HL-60/S4 treated with phorbol 12-myristate 13-acetate at 8.2 ng/mL for 4 days and 3 days (cell line): ENCODE measurements around the gene ZFC3H1.
"Not testable (repeated sequence)": the region's sequence is repeated elsewhere in the genome, so short reads cannot be mapped to it uniquely, and the experiment has no call there.

Source experiments
- in situ Hi-C: fragments of 300-500 bp; cut with MboI; formaldehyde crosslinking; loops from 2 replicates; pipeline ENCODE4 v1.15.0; 2022; ENCODE audit warnings: low sequenced_read_pairs

ZFC3H1 gene

GRCh38 chr12:71581206-71581605, 82.4 kb downstream of the ZFC3H1 start:
- in situ Hi-C loops = no loop called here

- in situ Hi-C loops = no loop called here
Observed at GRCh38 chr12:71578694-71579258, 84.9 kb downstream of the ZFC3H1 start.

- in situ Hi-C loops = no loop called here
Observed at GRCh38 chr12:71576496-71576895, 87.2 kb downstream of the ZFC3H1 start.

- in situ Hi-C loops = not testable (repeated sequence)
Observed at GRCh38 chr12:71569885-71570284, 93.8 kb downstream of the ZFC3H1 start.

- in situ Hi-C loops = no loop called here
Observed at GRCh38 chr12:71567537-71567936, 96.1 kb downstream of the ZFC3H1 start.

- in situ Hi-C loops = no loop called here
Observed at GRCh38 chr12:71566655-71567054, 97.0 kb downstream of the ZFC3H1 start.

GRCh38 chr12:71565535-71565934, 98.1 kb downstream of the ZFC3H1 start:
- in situ Hi-C loops = no loop called here

- in situ Hi-C loops = no loop called here
Observed at GRCh38 chr12:71562676-71563595, 100.7 kb downstream of the ZFC3H1 start.
